Suprapubic skin (tissue), 4 donors: ENCODE measurements around the gene HM13. TPM values are rescaled to one million over a fixed set of nuclear protein-coding genes. Genes with fewer than 3 reads are reported as not detected.

Source experiments
- DNase-seq, 2 donors: peaks; one replicate each; pipeline ENCODE4 v3.0.0-alpha.2; 2019; ENCODE audit warnings: low spot score in 2 of 2
- H3K27ac ChIP-seq: fragments of 200-600 bp; sonication (generic); one replicate; pipeline ENCODE4 v1.5.1; 2019
- H3K27me3 ChIP-seq: fragments of 200-600 bp; sonication (generic); one replicate; pipeline ENCODE4 v1.5.1; 2019
- H3K36me3 ChIP-seq: fragments of 200-600 bp; sonication (generic); one replicate; pipeline ENCODE4 v1.5.1; 2019
- H3K4me1 ChIP-seq: fragments of 200-600 bp; sonication (generic); one replicate; pipeline ENCODE4 v1.5.1; 2019
- H3K4me3 ChIP-seq: fragments of 200-600 bp; sonication (generic); one replicate; pipeline ENCODE4 v1.5.1; 2019; ENCODE audit warnings: mild to moderate bottlenecking
- H3K9me3 ChIP-seq: fragments of 200-600 bp; sonication (generic); one replicate; pipeline ENCODE4 v1.5.1; 2019
- CTCF ChIP-seq, 2 donors: fragments of 200-600 bp in 1 of 2; fragments of 450-650 bp in 1 of 2; sonication (generic) in 1 of 2; IDR thresholded peaks; one replicate each; pipeline ENCODE4 v1.5.1; 2016 to 2019; ENCODE audit warnings: antibody characterized with exemption in 2 of 2, mild to moderate bottlenecking in 1 of 2, moderate library complexity in 1 of 2
- EP300 ChIP-seq: sonication (generic); formaldehyde crosslinking; IDR thresholded peaks from one replicate; pipeline ENCODE4 v1.6.1; 2017; ENCODE audit warnings: antibody characterized with exemption
- POLR2A ChIP-seq, 2 donors: fragments of 450-650 bp; IDR thresholded peaks; one replicate each; pipeline ENCODE4 v1.6.1; 2017; ENCODE audit warnings: antibody characterized with exemption in 2 of 2, mild to moderate bottlenecking in 2 of 2, moderate library complexity in 2 of 2
- POLR2AphosphoS5 ChIP-seq, 3 donors: sonication (generic); formaldehyde crosslinking; IDR thresholded peaks; one replicate each; pipeline ENCODE4 v1.6.1; 2017; ENCODE audit warnings: antibody characterized with exemption in 3 of 3
- WGBS: methylation state at CpG from one replicate; pipeline ENCODE4 v1.1.5; 2018; 5-methylcytosine and 5-hydroxymethylcytosine counted together
- total RNA-seq, 4 donors: library from RNA; depleted of rRNA; stranded (reverse); fragments of >200 nt; gene quantifications; one replicate each; pipeline ENCODE4 v1.1.0, GENCODE V29; 2016

HM13 gene
- total RNA-seq, 4 donors from 2014 or later = 44.3 to 59.7 (median 54.4) TPM

GRCh38 chr20:31485450-31486339, 28.5 kb upstream of the HM13 start:
- peak in 1 of 2 donors; percentile 74 for DNase-seq
- H3K27me3 ChIP-seq = peaks cover 9% of the 10 kb centered on the region
- whole genome bisulfite sequencing = 13% methylated on average over 21 of the region's 31 CpGs
- H3K4me1 ChIP-seq = peaks cover 7% of the 10 kb centered on the region
- H3K36me3 ChIP-seq = no peaks in the 10 kb centered on the region
- H3K9me3 ChIP-seq = no peaks in the 10 kb centered on the region
- H3K27ac ChIP-seq = peak overlapping the region; percentile 66
- peak overlapping the region; percentile 13 for H3K4me3 ChIP-seq
- no peak for TF ChIP-seq EP300
- TF ChIP-seq CTCF (IDR thresholded peaks at IDR 0.05) = no peak
- TF ChIP-seq POLR2AphosphoS5 (IDR thresholded peaks at IDR 0.05) = no peak
- TF ChIP-seq POLR2A (IDR thresholded peaks at IDR 0.05) = no peak

GRCh38 chr20:31488115-31488514, 26.1 kb upstream of the HM13 start:
- Histone ChIP-seq H3K9me3 (no peaks in the 10 kb centered on the region), H3K4me3 (no peak overlapping the region), H3K27me3 (peaks cover 9% of the 10 kb centered on the region), H3K4me1 (peaks cover 7% of the 10 kb centered on the region), H3K36me3 (no peaks in the 10 kb centered on the region), H3K27ac (no peak overlapping the region)
- no peak for DNase-seq
- 74% methylated on average over 2 of the region's 2 CpGs for WGBS
- TF ChIP-seq CTCF (IDR thresholded peaks at IDR 0.05) = no peak
- TF ChIP-seq POLR2A (IDR thresholded peaks at IDR 0.05) = no peak
- no peak for TF ChIP-seq POLR2AphosphoS5 (IDR thresholded peaks at IDR 0.05)
- no peak for TF ChIP-seq EP300

GRCh38 chr20:31489152-31489551, 25.1 kb upstream of the HM13 start:
- H3K36me3 ChIP-seq = no peaks in the 10 kb centered on the region
- H3K27ac ChIP-seq = no peak overlapping the region
- DNase-seq = no peak
- H3K9me3 ChIP-seq = no peaks in the 10 kb centered on the region
- H3K4me1 ChIP-seq = peaks cover 7% of the 10 kb centered on the region
- no peak for TF ChIP-seq EP300
- no peak for TF ChIP-seq CTCF (IDR thresholded peaks at IDR 0.05)
- TF ChIP-seq POLR2A (IDR thresholded peaks at IDR 0.05) = no peak
- TF ChIP-seq POLR2AphosphoS5 (IDR thresholded peaks at IDR 0.05) = no peak
- H3K4me3 ChIP-seq = no peak overlapping the region
- 77% methylated on average over 3 of the region's 3 CpGs for WGBS
- peaks cover 6% of the 10 kb centered on the region for H3K27me3 ChIP-seq

- Histone ChIP-seq H3K36me3 (no peaks in the 10 kb centered on the region), H3K9me3 (no peaks in the 10 kb centered on the region), H3K4me1 (peaks cover 2% of the 10 kb centered on the region), H3K27ac (no peak overlapping the region), H3K4me3 (no peak overlapping the region), H3K27me3 (peaks cover 2% of the 10 kb centered on the region)
- WGBS = 92% methylated on average over 3 of the region's 3 CpGs
- no peak for TF ChIP-seq EP300
- no peak for TF ChIP-seq POLR2AphosphoS5 (IDR thresholded peaks at IDR 0.05)
- no peak for TF ChIP-seq POLR2A (IDR thresholded peaks at IDR 0.05)
- TF ChIP-seq CTCF (IDR thresholded peaks at IDR 0.05) = no peak
- DNase-seq = no peak
Observed at GRCh38 chr20:31490752-31491151, 23.5 kb upstream of the HM13 start.

- Histone ChIP-seq H3K4me1 (peaks cover 14% of the 10 kb centered on the region), H3K4me3 (no peak overlapping the region), H3K27ac (no peak overlapping the region), H3K36me3 (no peaks in the 10 kb centered on the region), H3K9me3 (no peaks in the 10 kb centered on the region), H3K27me3 (no peaks in the 10 kb centered on the region)
- 59% methylated on average over 2 of the region's 2 CpGs for WGBS
- DNase-seq = no peak
- no peak for TF ChIP-seq POLR2A (IDR thresholded peaks at IDR 0.05)
- peak in 1 of 2 donors; percentile 35 for TF ChIP-seq CTCF (IDR thresholded peaks at IDR 0.05)
Observed at GRCh38 chr20:31494131-31494530, 20.1 kb upstream of the HM13 start.
